ENCODE results near the gene NASP.

DNA sequence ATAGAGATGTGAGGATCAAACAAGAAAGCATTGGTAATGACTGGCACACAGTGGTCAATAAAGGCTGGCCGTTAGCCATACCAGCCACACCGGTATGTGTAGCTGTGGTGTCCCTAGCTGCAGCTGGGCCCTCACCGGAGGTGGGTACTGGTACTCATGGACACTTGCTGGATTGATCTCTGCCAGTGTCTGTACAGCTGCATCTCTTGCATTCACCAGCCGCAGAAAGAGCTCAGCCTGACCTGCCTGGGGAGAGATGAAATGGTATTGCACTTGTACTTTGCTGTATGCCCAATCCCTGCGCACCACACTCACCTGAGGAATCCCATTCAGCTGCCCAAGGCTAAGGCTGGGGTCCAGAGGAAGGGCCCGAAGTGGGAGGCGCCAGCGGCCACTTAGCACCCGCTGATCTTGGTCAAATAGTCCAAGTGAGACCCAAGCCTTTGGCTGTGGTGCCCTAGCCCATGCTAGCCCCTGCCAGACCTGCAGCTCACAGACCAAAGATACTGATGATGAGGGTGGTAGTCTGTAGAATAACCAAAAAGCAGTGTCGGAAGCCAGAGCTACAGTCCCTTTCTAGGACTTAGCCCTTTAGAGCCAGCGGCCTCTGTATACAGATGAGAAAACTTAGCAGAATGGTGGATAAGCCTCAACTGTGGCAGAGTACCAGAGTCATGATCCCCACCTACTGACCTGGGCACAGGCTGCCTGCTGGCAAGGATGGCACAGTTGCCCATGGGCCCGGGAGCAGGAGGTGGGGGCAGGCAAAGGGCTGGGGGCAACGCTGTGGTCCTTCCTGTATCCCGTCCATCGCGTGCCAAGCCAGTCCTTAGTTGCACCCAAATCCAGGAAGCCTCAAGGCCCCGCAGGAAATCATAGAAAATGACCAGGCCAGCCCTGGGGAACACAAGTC, 37.0 kb downstream of the NASP start:
- no peak for TF ChIP-seq NCOA1 (CRISPR knock-in tag; IDR thresholded peaks at IDR 0.05)
- TF ChIP-seq NCOR1 (IDR thresholded peaks at IDR 0.05; ENCODE audit: borderline replicate concordance, low read length) = no peak
- TF ChIP-seq, protein P1, sequence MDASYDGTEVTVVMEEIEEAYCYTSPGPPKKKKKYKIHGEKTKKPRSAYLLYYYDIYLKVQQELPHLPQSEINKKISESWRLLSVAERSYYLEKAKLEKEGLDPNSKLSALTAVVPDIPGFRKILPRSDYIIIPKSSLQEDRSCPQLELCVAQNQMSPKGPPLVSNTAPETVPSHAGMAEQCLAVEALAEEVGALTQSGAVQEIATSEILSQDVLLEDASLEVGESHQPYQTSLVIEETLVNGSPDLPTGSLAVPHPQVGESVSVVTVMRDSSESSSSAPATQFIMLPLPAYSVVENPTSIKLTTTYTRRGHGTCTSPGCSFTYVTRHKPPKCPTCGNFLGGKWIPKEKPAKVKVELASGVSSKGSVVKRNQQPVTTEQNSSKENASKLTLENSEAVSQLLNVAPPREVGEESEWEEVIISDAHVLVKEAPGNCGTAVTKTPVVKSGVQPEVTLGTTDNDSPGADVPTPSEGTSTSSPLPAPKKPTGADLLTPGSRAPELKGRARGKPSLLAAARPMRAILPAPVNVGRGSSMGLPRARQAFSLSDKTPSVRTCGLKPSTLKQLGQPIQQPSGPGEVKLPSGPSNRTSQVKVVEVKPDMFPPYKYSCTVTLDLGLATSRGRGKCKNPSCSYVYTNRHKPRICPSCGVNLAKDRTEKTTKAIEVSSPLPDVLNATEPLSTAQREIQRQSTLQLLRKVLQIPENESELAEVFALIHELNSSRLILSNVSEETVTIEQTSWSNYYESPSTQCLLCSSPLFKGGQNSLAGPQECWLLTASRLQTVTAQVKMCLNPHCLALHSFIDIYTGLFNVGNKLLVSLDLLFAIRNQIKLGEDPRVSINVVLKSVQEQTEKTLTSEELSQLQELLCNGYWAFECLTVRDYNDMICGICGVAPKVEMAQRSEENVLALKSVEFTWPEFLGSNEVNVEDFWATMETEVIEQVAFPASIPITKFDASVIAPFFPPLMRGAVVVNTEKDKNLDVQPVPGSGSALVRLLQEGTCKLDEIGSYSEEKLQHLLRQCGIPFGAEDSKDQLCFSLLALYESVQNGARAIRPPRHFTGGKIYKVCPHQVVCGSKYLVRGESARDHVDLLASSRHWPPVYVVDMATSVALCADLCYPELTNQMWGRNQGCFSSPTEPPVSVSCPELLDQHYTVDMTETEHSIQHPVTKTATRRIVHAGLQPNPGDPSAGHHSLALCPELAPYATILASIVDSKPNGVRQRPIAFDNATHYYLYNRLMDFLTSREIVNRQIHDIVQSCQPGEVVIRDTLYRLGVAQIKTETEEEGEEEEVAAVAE (CRISPR knock-in tag; IDR thresholded peaks at IDR 0.05; ENCODE audit: borderline replicate concordance) = no peak
- no peak for TF ChIP-seq MIER2 (CRISPR knock-in tag; IDR thresholded peaks at IDR 0.05)
- TF ChIP-seq, protein P2, sequence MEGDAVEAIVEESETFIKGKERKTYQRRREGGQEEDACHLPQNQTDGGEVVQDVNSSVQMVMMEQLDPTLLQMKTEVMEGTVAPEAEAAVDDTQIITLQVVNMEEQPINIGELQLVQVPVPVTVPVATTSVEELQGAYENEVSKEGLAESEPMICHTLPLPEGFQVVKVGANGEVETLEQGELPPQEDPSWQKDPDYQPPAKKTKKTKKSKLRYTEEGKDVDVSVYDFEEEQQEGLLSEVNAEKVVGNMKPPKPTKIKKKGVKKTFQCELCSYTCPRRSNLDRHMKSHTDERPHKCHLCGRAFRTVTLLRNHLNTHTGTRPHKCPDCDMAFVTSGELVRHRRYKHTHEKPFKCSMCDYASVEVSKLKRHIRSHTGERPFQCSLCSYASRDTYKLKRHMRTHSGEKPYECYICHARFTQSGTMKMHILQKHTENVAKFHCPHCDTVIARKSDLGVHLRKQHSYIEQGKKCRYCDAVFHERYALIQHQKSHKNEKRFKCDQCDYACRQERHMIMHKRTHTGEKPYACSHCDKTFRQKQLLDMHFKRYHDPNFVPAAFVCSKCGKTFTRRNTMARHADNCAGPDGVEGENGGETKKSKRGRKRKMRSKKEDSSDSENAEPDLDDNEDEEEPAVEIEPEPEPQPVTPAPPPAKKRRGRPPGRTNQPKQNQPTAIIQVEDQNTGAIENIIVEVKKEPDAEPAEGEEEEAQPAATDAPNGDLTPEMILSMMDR (CRISPR knock-in tag; IDR thresholded peaks at IDR 0.05) = no peak

Measured in HepG2 (cell line).